ENCODE data around the gene DTX4.

DTX4 gene

DNA sequence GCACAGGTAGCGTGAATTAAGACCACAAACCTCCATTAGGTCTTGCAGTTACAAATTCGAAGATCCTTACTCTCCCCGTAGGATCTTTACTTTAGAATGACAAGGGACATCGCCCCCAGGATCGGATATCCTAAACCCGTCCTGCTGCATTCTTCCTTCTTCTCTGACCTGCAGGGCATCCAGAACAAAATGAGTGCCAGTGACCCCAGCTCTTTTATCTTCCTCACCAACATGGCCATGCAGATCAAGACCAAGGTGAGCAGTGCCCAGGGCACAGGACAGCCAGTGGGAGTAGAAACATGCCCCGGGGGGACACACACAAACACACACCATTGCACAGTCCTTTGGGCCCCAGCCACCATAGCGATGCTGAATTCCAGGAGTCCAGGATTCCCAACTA, 83.3 kb downstream of the DTX4 start:
- TF ChIP-seq, protein P1, sequence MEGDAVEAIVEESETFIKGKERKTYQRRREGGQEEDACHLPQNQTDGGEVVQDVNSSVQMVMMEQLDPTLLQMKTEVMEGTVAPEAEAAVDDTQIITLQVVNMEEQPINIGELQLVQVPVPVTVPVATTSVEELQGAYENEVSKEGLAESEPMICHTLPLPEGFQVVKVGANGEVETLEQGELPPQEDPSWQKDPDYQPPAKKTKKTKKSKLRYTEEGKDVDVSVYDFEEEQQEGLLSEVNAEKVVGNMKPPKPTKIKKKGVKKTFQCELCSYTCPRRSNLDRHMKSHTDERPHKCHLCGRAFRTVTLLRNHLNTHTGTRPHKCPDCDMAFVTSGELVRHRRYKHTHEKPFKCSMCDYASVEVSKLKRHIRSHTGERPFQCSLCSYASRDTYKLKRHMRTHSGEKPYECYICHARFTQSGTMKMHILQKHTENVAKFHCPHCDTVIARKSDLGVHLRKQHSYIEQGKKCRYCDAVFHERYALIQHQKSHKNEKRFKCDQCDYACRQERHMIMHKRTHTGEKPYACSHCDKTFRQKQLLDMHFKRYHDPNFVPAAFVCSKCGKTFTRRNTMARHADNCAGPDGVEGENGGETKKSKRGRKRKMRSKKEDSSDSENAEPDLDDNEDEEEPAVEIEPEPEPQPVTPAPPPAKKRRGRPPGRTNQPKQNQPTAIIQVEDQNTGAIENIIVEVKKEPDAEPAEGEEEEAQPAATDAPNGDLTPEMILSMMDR (IDR thresholded peaks at IDR 0.05): no peak
